GM19372 (cell line): ENCODE measurements around the gene ITGB7.

ENCODE experiments used
- ATAC-seq: cut with Tn5 transposase; IDR thresholded peaks from one replicate; pipeline ENCODE4 v1.9.1; 2021; ENCODE audit warnings: mild to moderate bottlenecking, low read depth, moderate library complexity; ENCODE audit not compliant: unreplicated experiment

ITGB7 gene

DNA sequence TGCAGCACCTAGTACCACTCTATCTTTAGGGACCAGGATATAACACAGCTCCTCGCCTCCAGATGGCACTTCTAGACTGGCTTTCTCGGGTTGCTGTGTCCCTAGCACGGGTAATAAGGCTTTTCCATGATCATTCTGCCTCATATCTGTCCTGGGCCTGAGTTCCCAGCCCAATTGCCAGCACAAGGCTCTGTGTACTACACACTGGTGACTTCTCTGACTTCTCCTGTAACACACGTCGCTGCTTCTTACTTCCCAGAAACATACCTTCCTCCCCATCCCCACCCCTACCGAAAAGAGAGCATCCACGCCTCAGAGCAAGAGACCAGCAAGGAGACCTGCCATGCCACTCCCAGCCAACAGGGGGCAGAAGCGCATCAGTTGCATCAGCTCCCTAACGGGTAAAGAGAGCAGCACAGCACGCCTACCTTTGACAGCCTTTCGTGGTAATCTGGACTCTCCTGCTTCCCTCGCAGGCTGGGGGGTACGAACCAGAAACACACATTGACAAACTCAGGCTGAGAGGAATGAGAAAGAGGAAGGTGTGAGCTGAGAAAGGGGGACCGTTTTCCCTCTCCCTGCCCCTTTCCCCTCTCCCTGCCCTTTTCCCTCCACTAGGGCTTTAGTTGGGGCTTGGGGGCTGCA is 47.7 kb downstream of the ITGB7 start:
- ATAC-seq, result peak; percentile 81

DNA sequence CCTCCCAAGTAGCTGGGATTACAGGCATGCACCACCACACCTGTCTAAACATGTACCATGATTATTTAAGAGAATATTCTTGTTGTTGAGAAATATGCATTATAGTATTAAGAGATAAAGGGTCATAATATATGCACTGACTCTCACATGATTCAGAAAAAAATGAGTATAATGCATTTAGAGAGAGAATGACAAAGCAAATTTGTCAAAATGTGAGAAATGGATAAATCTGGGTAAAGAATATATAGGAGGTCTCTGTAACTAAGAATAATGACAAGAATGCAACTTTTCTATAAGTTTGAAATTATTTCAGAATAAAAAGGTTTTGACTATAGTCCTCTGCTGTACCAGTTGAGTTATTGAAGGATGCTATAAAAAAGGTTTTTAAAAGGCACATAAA is 54.7 kb downstream of the ITGB7 start:
- no peak for ATAC-seq

DNA sequence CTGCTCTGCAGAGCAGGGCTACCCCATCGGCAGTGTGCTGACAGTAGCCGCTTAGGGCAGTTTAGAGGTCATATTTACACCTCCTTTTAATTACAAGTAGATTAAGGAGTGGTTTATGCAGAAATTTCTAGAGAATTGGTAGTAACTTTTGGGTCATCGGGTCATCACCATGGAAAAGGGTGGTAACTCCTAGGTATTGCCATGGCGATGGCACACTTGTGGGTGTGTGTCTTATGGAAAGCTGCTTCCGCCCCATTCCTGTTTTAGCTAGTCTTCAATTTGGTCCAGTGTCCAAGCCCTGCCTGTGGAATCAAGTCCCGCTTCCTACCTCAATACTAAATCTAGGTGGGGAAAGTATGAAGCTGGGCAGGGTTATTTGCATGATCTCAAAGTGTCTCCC is 56.0 kb downstream of the ITGB7 start:
- ATAC-seq, result no peak

DNA sequence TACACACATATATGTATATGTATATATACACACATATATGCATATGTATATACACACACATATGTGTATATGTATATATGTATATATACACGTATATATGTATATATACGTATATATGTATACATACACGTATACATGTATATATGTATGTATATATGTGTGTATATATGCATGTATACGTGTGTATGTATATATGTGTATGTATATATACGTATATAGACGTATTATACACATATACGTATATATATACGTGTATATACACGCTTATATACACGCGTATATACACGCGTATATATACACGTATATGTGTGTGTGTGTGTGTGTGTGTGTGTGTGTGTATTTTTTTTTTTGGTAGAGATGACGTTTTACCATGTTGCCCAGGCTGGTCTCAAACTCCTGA is 59.4 kb downstream of the ITGB7 start:
- no peak for ATAC-seq

DNA sequence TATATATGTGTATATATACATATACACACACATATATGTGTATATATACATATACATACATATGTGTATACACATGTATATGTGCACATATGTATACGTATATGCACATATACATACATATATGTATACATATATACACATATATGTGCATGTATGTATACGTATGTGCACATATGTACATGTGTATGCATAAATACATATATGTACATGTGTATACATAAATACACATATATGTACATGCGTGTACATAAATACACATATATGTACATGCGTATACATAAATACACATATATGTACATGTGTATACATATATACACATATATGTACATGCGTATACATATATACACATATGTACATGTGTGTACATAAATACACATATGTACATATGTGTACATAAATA is 59.9 kb downstream of the ITGB7 start:
- ATAC-seq, result no peak

DNA sequence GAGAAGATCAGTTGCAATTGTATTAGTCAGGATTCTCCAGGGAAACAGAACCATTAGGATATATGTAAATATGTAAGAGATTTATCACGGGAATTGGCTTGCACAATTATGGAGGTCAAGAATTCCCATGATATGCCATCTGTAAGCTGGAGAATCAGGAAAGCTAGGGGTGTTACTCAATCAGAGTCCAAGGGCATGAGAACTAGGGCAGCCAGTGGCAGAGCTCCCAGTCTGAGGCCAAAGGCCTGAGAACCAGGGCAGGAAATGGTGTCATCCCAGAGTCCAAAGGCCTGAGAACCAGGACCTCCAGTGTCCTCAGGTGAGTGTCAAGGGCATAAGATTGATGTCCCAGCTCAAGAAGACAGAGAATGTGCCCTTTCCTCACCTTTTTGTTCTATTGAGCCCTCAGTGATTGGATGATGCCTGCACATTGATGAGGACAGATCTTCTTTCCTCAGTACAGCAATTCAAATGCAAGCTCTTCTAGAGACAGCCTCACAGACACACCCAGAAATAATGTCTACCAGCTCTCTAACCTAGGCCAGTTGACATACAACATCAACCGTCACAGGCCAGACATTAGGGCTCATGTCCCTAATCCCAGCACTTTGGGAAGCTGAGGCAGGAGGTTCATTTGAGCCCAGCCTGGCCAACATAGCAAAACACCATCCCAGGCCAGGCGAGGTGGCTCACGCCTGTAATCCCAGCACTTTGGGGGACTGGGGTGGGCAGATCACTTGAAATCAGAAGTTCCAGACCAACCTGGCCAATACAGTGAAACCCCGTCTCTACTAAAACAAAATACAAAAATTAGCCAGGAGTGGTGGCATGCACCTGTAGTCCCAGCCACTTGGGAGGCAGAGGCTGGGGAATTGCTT is 61.4 kb downstream of the ITGB7 start:
- no peak for ATAC-seq

DNA sequence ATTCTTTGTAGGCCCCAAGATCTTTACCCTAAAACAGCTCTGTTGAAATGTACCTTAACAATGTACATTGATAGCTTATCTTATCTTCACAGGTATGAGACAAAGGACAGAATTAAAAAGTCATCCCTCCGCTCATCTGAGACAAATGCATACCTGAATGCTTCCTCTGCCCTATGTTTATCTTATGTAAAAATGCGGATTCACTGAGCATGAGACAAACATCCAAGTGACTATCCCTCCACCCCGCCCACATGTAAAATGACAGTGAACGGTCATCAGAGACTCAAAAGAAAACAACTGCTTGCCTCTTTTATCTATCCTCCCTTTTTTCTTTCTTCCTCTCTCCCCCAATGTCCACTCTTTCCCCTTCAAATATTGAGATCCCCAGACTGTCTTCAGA is 63.7 kb downstream of the ITGB7 start:
- no peak for ATAC-seq
